ENCODE measurements around the gene TSPAN9. TPM values are rescaled to one million over a fixed set of nuclear protein-coding genes. Genes with fewer than 3 reads are reported as not detected.

The TSPAN9 gene
- total and polyA plus RNA-seq, 9 of the 15 experiments (the other 6 are each of a cell fraction or from before 2014, with no cell fraction given) = 0.23 to 2.1 (median 0.60) TPM; not detected in 2

- in situ Hi-C loops (cut with MboI) = no loop called here
- BruUV-seq (replicated peaks) = no TSS peak
- H3K79me2 ChIP-seq (ENCODE audit: control insufficient read depth, insufficient read depth, low read length) = no peaks in the 10 kb centered on the region
- FAIRE-seq (no peak), ATAC-seq (no peak), DNase-seq (ENCODE audit: extremely low read depth in 1 of 4, low spot score in 3 of 4) (no peak)
- no peak overlapping the region for H2AFZ ChIP-seq (ENCODE audit: low read depth, low read length)
- under 1% methylated on average over 10 of the region's 12 CpGs for WGBS (ENCODE audit: insufficient coverage, low coverage, missing lambda C conversion rate)
- H3K9me1 ChIP-seq (ENCODE audit: control insufficient read depth, insufficient read depth, low read length) = no peaks in the 10 kb centered on the region
- H4K20me1 ChIP-seq (replicated peaks; ENCODE audit: control insufficient read depth, insufficient read depth, low read length) = no peaks in the 10 kb centered on the region
- no peak overlapping the region for H3K27ac ChIP-seq (ENCODE audit: extremely low read depth, low read depth, low read length)
- H3K36me3 ChIP-seq (ENCODE audit: control insufficient read depth, insufficient read depth, low read length) = no peaks in the 10 kb centered on the region
- H3K9me3 ChIP-seq (replicated peaks; ENCODE audit: control insufficient read depth, insufficient read depth, low read depth, low read length) = no peaks in the 10 kb centered on the region
- H3K4me2 ChIP-seq (ENCODE audit: insufficient read depth, low read length) = no peak overlapping the region
- no peak overlapping the region for H3K4me3 ChIP-seq
- ChIA-PET CTCF (ENCODE audit: low intra/inter-chr PET ratio) (no interaction called here), POLR2A (no interaction called here)
- H3K27me3 ChIP-seq (ENCODE audit: control insufficient read depth in 2 of 2, insufficient read depth in 2 of 2, low read length in 2 of 2) = peaks cover 2 to 43% of the 10 kb centered on the region in 2 experiments; a peak in 4 of 5 replicates
- intact Hi-C loops (cut with micrococcal nuclease) = no loop called here
- no peaks in the 10 kb centered on the region for H3K4me1 ChIP-seq (replicated peaks in 1 of 2; ENCODE audit: control insufficient read depth in 2 of 2, insufficient read depth in 2 of 2, low read length in 2 of 2)
- no peak overlapping the region for H3K9ac ChIP-seq (ENCODE audit: insufficient read depth in 1 of 2, low read depth in 2 of 2, low read length in 2 of 2)
- no peak for TF ChIP-seq RFX7 (CRISPR knock-in tag; IDR thresholded peaks at IDR 0.05)
- no peak for TF ChIP-seq SMAD1 (IDR thresholded peaks at IDR 0.05; ENCODE audit: low read depth, low read length, partially characterized antibody)
- TF ChIP-seq U2AF2 (optimal IDR thresholded peaks at IDR 0.05; ENCODE audit: low read depth, low read length) = no peak
- TF ChIP-seq ZNF407 (IDR thresholded peaks at IDR 0.05; ENCODE audit: low read depth) = no peak
- no peak for TF ChIP-seq CBFA2T3 (IDR thresholded peaks at IDR 0.05)
- no peak for TF ChIP-seq SIN3A (IDR thresholded peaks at IDR 0.05; ENCODE audit: borderline replicate concordance in 2 of 2, control insufficient read depth in 1 of 2, low read depth in 2 of 2, low read length in 2 of 2)
- no peak for TF ChIP-seq ZNF717 (CRISPR knock-in tag; IDR thresholded peaks at IDR 0.05)
- TF ChIP-seq TCFL5 (CRISPR knock-in tag; conservative IDR thresholded peaks at IDR 0.05) = no peak
- no peak for TF ChIP-seq BMI1 (IDR thresholded peaks at IDR 0.05; ENCODE audit: low read length)
- no peak for TF ChIP-seq UBTF (IDR thresholded peaks at IDR 0.05; ENCODE audit: borderline replicate concordance in 1 of 2, low read depth in 2 of 2, low read length in 2 of 2)
- TF ChIP-seq ASH1L (IDR thresholded peaks at IDR 0.05; ENCODE audit: borderline replicate concordance, low read depth, partially characterized antibody) = no peak
- no peak for TF ChIP-seq MECOM (CRISPR knock-in tag; IDR thresholded peaks at IDR 0.05)
- no peak for TF ChIP-seq SMARCA4 (IDR thresholded peaks at IDR 0.05)
- no peak for TF ChIP-seq ZNF79 (CRISPR knock-in tag; IDR thresholded peaks at IDR 0.05; ENCODE audit: low read depth)
- no peak for TF ChIP-seq ZFPM2 (CRISPR knock-in tag; IDR thresholded peaks at IDR 0.05)
Measured at GRCh38 chr12:3179731-3180130, 102.6 kb downstream of the TSPAN9 start.

Measured in K562 (cell line).